HL-60 (cell line): ENCODE measurements around the gene MLST8.

Experiments
- GABPA ChIP-seq: IDR thresholded peaks from 2 replicates; pipeline ENCODE4 v1.6.1; 2012; ENCODE audit warnings: low read depth
- POLR2AphosphoS5 ChIP-seq: IDR thresholded peaks from 2 replicates; pipeline ENCODE4 v1.6.1; 2012; ENCODE audit warnings: low read depth
- REST ChIP-seq: IDR thresholded peaks from 2 replicates; pipeline ENCODE4 v1.6.1; 2012; ENCODE audit warnings: low read depth; ENCODE audit not compliant: insufficient replicate concordance
- TF ChIP-seq, protein P1 (sequence below): IDR thresholded peaks from one replicate; pipeline ENCODE4 v1.5.1; 2011; ENCODE audit warnings: low read length, control low read depth, inconsistent platforms; ENCODE audit not compliant: insufficient read depth

DNA sequence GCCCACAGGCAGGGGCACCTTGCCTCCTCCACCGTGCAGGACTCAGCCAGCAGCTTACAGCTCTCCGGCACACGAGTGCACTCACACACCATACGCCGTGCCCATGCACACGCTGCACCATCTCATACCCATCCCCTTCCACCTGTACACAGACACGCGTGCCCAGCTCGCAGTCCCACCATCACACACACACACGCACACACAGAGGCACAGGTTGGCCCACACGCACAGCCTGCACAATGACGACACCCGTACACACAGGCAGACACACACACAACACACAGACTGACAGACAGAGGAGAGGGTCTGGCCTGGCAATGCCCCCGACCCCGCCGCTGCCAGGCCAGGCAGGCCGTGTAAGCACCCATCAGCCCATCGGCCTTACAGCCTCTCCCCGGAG lies 20.9 kb upstream of the MLST8 start:
- TF ChIP-seq, protein P1, sequence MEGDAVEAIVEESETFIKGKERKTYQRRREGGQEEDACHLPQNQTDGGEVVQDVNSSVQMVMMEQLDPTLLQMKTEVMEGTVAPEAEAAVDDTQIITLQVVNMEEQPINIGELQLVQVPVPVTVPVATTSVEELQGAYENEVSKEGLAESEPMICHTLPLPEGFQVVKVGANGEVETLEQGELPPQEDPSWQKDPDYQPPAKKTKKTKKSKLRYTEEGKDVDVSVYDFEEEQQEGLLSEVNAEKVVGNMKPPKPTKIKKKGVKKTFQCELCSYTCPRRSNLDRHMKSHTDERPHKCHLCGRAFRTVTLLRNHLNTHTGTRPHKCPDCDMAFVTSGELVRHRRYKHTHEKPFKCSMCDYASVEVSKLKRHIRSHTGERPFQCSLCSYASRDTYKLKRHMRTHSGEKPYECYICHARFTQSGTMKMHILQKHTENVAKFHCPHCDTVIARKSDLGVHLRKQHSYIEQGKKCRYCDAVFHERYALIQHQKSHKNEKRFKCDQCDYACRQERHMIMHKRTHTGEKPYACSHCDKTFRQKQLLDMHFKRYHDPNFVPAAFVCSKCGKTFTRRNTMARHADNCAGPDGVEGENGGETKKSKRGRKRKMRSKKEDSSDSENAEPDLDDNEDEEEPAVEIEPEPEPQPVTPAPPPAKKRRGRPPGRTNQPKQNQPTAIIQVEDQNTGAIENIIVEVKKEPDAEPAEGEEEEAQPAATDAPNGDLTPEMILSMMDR = no peak
- no peak for TF ChIP-seq POLR2AphosphoS5
- TF ChIP-seq GABPA = no peak
- no peak for TF ChIP-seq REST
